Caco-2 (cell line): ENCODE data around the gene SHKBP1. TPM values are rescaled to one million over a fixed set of nuclear protein-coding genes. Genes with fewer than 3 reads are reported as not detected.

Source experiments
- BruUV-seq: library from RNA; stranded (reverse); fragments of 400-500 nt; replicated peaks from 2 replicates; lab custom pipeline; 2021; lab: Mats Ljungman, UMichigan
- CTCF ChIA-PET: fragments of 300-600 bp; sonication (Branson Sonifier 250); formaldehyde crosslinking; loops from one replicate; lab custom pipeline; 2022; ENCODE audit warnings: antibody characterized with exemption; lab: Charles Lee
- POLR2A ChIA-PET: fragments of 300-600 bp; sonication (Branson Sonifier 250); formaldehyde crosslinking; loops from one replicate; lab custom pipeline; 2022; ENCODE audit warnings: antibody characterized with exemption; lab: Charles Lee
- DNase-seq, 2 experiments: peaks; one replicate each; pipeline versions ENCODE4 v3.0.0 to v3.0.0-alpha.2; 2020 to 2022
- H3K27me3 ChIP-seq: replicated peaks from 2 replicates; pipeline ENCODE4 v1.6.0; 2011; ENCODE audit warnings: low read length; ENCODE audit not compliant: control insufficient read depth, insufficient read depth
- H3K36me3 ChIP-seq: 2 replicates; pipeline ENCODE4 v1.5.1; 2011; ENCODE audit warnings: low read length; ENCODE audit not compliant: control insufficient read depth, insufficient read depth
- H3K4me1 ChIP-seq: fragments of 250-450 bp; sonication (Bioruptor Pico); 2 replicates; pipeline ENCODE4 v1.5.1; 2020; ENCODE audit warnings: mild to moderate bottlenecking
- H3K4me3 ChIP-seq: 2 replicates; pipeline ENCODE4 v1.5.1; 2011; ENCODE audit warnings: low read depth, mild to moderate bottlenecking, control low read depth, low read length
- H3K9me3 ChIP-seq: fragments of 250-450 bp; sonication (Bioruptor Pico); 2 replicates; pipeline ENCODE4 v1.5.1; 2020; ENCODE audit warnings: mild to moderate bottlenecking, moderate library complexity
- H3K27ac Mint-ChIP-seq: one replicate; pipeline ENCODE4 v1.8.0; 2022; ENCODE audit warnings: mixed read lengths; ENCODE audit not compliant: unreplicated experiment
- H3K27me3 Mint-ChIP-seq: one replicate; pipeline ENCODE4 v1.8.0; 2022; ENCODE audit warnings: mixed read lengths; ENCODE audit not compliant: insufficient read depth, unreplicated experiment
- H3K36me3 Mint-ChIP-seq: one replicate; pipeline ENCODE4 v1.8.0; 2022; ENCODE audit warnings: mild to moderate bottlenecking, mixed read lengths; ENCODE audit not compliant: insufficient read depth, unreplicated experiment
- H3K4me1 Mint-ChIP-seq: one replicate; pipeline ENCODE4 v1.8.0; 2022; ENCODE audit warnings: low read depth, mixed read lengths; ENCODE audit not compliant: unreplicated experiment
- H3K4me3 Mint-ChIP-seq: one replicate; pipeline ENCODE4 v1.8.0; 2022; ENCODE audit warnings: mild to moderate bottlenecking, moderate library complexity, mixed read lengths; ENCODE audit not compliant: unreplicated experiment
- H3K9me3 Mint-ChIP-seq: one replicate; pipeline ENCODE4 v1.8.0; 2022; ENCODE audit warnings: mixed read lengths; ENCODE audit not compliant: unreplicated experiment
- CTCF ChIP-seq, 2 experiments: fragments of 200-600 bp in 1 of 2; IDR thresholded peaks; 1 replicate in 1 of 2; 2 replicates in 1 of 2; pipeline versions ENCODE4 v1.5.1 to v1.8.0; 2011 to 2022; ENCODE audit warnings: antibody characterized with exemption in 1 of 2, control low read depth in 1 of 2, inconsistent platforms in 1 of 2, low read depth in 1 of 2, low read length in 1 of 2, mild to moderate bottlenecking in 1 of 2, moderate library complexity in 1 of 2; ENCODE audit not compliant: insufficient read depth in 1 of 2, severe bottlenecking in 1 of 2, unreplicated experiment in 1 of 2
- intact Hi-C: fragments of 100-400 bp; cut with micrococcal nuclease; formaldehyde crosslinking; loops from one replicate; pipeline ENCODE4 v1.10.0; 2022; ENCODE audit not compliant: unreplicated experiment
- total RNA-seq: library from RNA; stranded (reverse); gene quantifications from 2 replicates; pipeline ENCODE4 v1.2.3, GENCODE V29; 2022

SHKBP1 gene
- total RNA-seq, 1 experiment from 2014 or later = 82.6 TPM

- peak overlapping the region; percentile 62 for H3K4me3 ChIP-seq
- H3K27me3 ChIP-seq = no peaks in the 10 kb centered on the region
- Mint-ChIP-seq H3K9me3 (no peaks in the 10 kb centered on the region), H3K36me3 (peaks cover 40% of the 10 kb centered on the region), H3K4me3 (peak overlapping the region; percentile 77), H3K27ac (no peak overlapping the region), H3K4me1 (peaks cover 38% of the 10 kb centered on the region), H3K27me3 (no peaks in the 10 kb centered on the region)
- ChIA-PET POLR2A (interaction anchor here (0.5 to 1.2 kb wide), 6 partner anchors 24 to 185 kb away, joined by 3 to 4 read pairs (median 4); partner anchors contain the start of gene RAB4B), CTCF (interaction anchor here (0.6 to 1.3 kb wide), 4 partner anchors 10 to 86 kb away, joined by 4 to 15 read pairs (median 8); partner anchors contain the start of gene LTBP4)
- no peak for TF ChIP-seq CTCF (IDR thresholded peaks at IDR 0.05; ENCODE audit: insufficient read depth in 1 of 2, low read depth in 1 of 2, low read length in 1 of 2, severe bottlenecking in 1 of 2, unreplicated experiment in 1 of 2)
- intact Hi-C loops = no loop called here
- H3K9me3 ChIP-seq = no peaks in the 10 kb centered on the region
- H3K4me1 ChIP-seq = peaks cover 38% of the 10 kb centered on the region
- DNase-seq = peak; percentile 94 to 97
- no peaks in the 10 kb centered on the region for H3K36me3 ChIP-seq
- no TSS peak for BruUV-seq
Measured at GRCh38 chr19:40609561-40610395, 33.1 kb downstream of the SHKBP1 start.

- H3K4me1 Mint-ChIP-seq = peaks cover 43% of the 10 kb centered on the region
- ChIA-PET CTCF (interaction anchor here (0.6 to 1.3 kb wide), 4 partner anchors 10 to 87 kb away, joined by 4 to 15 read pairs (median 8); partner anchors contain the start of gene LTBP4), POLR2A (interaction anchor here (0.6 to 1.2 kb wide), 4 partner anchors 23 to 167 kb away, joined by 3 to 4 read pairs (median 4); partner anchors contain the start of gene RAB4B)
- no peaks in the 10 kb centered on the region for H3K9me3 Mint-ChIP-seq
- Histone ChIP-seq H3K36me3 (no peaks in the 10 kb centered on the region), H3K4me3 (no peak overlapping the region), H3K9me3 (no peaks in the 10 kb centered on the region), H3K27me3 (no peaks in the 10 kb centered on the region), H3K4me1 (peaks cover 32% of the 10 kb centered on the region)
- H3K27me3 Mint-ChIP-seq = no peaks in the 10 kb centered on the region
- TF ChIP-seq CTCF (IDR thresholded peaks at IDR 0.05; ENCODE audit: insufficient read depth in 1 of 2, low read depth in 1 of 2, low read length in 1 of 2, severe bottlenecking in 1 of 2, unreplicated experiment in 1 of 2) = no peak
- H3K36me3 Mint-ChIP-seq = peaks cover 36% of the 10 kb centered on the region
- H3K4me3 Mint-ChIP-seq = peak overlapping the region; percentile 77
- intact Hi-C loops = no loop called here
- BruUV-seq = no TSS peak
- peak in 1 of 2 experiments; percentile 42 for DNase-seq
- no peak overlapping the region for H3K27ac Mint-ChIP-seq
Measured at GRCh38 chr19:40610396-40611064, 33.9 kb downstream of the SHKBP1 start.

GRCh38 chr19:40611096-40611495 is 34.4 kb downstream of the SHKBP1 start:
- intact Hi-C loops = no loop called here
- CTCF ChIA-PET = no interaction called here
- Histone ChIP-seq H3K9me3 (no peaks in the 10 kb centered on the region), H3K27me3 (no peaks in the 10 kb centered on the region), H3K4me3 (no peak overlapping the region), H3K36me3 (no peaks in the 10 kb centered on the region), H3K4me1 (peaks cover 27% of the 10 kb centered on the region)
- Mint-ChIP-seq H3K4me1 (peaks cover 42% of the 10 kb centered on the region), H3K36me3 (peaks cover 30% of the 10 kb centered on the region), H3K27ac (no peak overlapping the region), H3K27me3 (no peaks in the 10 kb centered on the region), H3K4me3 (no peak overlapping the region), H3K9me3 (no peaks in the 10 kb centered on the region)
- no TSS peak for BruUV-seq
- POLR2A ChIA-PET = no interaction called here
- peak in 1 of 2 experiments; percentile 32 for DNase-seq
- TF ChIP-seq CTCF (IDR thresholded peaks at IDR 0.05; ENCODE audit: insufficient read depth in 1 of 2, low read depth in 1 of 2, low read length in 1 of 2, severe bottlenecking in 1 of 2, unreplicated experiment in 1 of 2) = no peak
